ENCODE data around the gene GCH1. TPM values are rescaled to one million over a fixed set of nuclear protein-coding genes. Genes with fewer than 3 reads are reported as not detected.
"Not testable (repeated sequence)": the region's sequence is repeated elsewhere in the genome, so short reads cannot be mapped to it uniquely, and the experiment has no call there.

GCH1 gene
- total and polyA plus RNA-seq, 4 experiments from 2014 or later: 28.4 to 31.9 (median 30.5) TPM

DNA sequence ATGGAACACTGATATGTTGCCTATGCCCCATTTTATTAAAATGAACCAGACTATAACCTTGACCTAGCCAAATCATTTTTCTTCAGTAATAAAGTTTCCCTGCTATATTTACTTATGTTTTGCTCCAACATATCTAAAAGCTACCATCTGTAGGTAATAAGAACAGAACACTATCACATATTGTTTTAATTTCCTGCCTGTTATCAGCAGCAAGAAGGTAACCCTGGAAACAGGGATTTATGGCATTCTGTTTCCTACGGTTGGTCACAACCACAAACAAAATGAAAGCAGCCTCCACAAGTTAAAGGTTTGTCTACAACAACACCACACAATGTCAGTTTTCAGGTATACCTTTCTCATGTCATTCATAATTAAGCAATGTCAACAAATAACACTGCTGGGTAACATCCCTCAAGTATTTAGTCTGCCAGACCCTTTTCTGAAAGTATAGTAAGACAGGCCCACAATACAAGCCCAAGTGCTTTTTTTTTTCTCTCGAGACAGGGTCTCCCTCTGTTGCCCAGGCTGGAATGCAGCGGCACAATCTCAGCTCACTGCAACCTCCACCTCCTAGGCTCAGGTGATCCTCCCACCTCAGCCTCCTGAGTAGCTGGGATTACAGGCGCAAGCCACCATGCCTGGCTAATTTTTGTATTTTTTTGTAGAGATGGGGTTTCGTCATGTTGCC is 25.5 kb downstream of the GCH1 start:
- ChIA-PET CTCF (ENCODE audit: partially characterized antibody) (interaction anchor here (0.8 to 1.3 kb wide), 5 partner anchors 11 to 103 kb away, joined by 3 to 4 read pairs (median 3); partner anchors contain the start of gene GCH1), POLR2A (ENCODE audit: partially characterized antibody) (interaction anchor here (0.6 kb wide), 1 partner anchor 376 kb away, joined by 3 read pairs; no protein-coding TSS in a partner anchor)
- Histone ChIP-seq H3K4me3 (ENCODE audit: low read length in 2 of 2) (no peak overlapping the region), H3K27ac (ENCODE audit: low read depth, low read length) (no peak overlapping the region), H3K4me1 (ENCODE audit: insufficient read depth, low read length) (peaks cover 29% of the 10 kb centered on the region), H3K9me3 (ENCODE audit: control insufficient read depth in 1 of 2, low read length in 2 of 2) (no peaks in the 10 kb centered on the region), H3K36me3 (ENCODE audit: insufficient read depth, low read length) (no peaks in the 10 kb centered on the region), H3K27me3 (ENCODE audit: insufficient read depth, low read length) (no peaks in the 10 kb centered on the region)
- peak overlapping the region in 6 of 7 donors; percentile 1 to 77 (median 34) for H3K27ac Mint-ChIP-seq
- no peaks in the 10 kb centered on the region for H3K9me3 Mint-ChIP-seq
- peaks cover 6 to 7% of the 10 kb centered on the region in 2 donors for H3K36me3 Mint-ChIP-seq
- no peak for DNase-seq
- H3K27me3 Mint-ChIP-seq: no peaks in the 10 kb centered on the region
- peaks cover 31 to 66% (median 40%) of the 10 kb centered on the region in 4 donors for H3K4me1 Mint-ChIP-seq
- intact Hi-C loops (cut with micrococcal nuclease): no loop called here
- H3K4me3 Mint-ChIP-seq: peak overlapping the region in 1 of 8 donors; percentile 40

DNA sequence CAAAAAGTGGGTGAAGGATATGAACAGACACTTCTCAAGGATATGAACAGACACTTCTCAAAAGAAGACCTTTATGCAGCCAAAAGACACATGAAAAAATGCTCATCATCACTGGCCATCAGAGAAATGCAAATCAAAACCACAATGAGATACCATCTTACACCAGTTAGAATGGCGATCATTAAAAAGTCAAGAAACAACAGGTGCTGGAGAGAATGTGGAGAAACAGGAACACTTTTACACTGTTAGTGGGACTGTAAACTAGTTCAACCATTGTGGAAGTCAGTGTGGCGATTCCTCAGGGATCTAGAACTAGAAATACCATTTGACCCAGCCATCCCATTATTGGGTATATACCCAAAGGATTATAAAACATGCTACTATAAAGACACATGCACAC is 27.0 kb downstream of the GCH1 start:
- H3K4me1 ChIP-seq (ENCODE audit: insufficient read depth, low read length): peaks cover 22% of the 10 kb centered on the region
- H3K27ac ChIP-seq (ENCODE audit: low read depth, low read length); H3K36me3 Mint-ChIP-seq; intact Hi-C loops (cut with micrococcal nuclease); POLR2A ChIA-PET (ENCODE audit: partially characterized antibody); H3K27me3 ChIP-seq (ENCODE audit: insufficient read depth, low read length); H3K27me3 Mint-ChIP-seq; H3K36me3 ChIP-seq (ENCODE audit: insufficient read depth, low read length); H3K4me3 ChIP-seq (ENCODE audit: low read length in 2 of 2); CTCF ChIA-PET (ENCODE audit: partially characterized antibody); H3K4me3 Mint-ChIP-seq; DNase-seq; H3K9me3 Mint-ChIP-seq; H3K9me3 ChIP-seq (ENCODE audit: control insufficient read depth in 1 of 2, low read length in 2 of 2): not testable (repeated sequence)
- H3K27ac Mint-ChIP-seq: peak overlapping the region in 1 of 7 donors; percentile 47
- peaks cover 28 to 63% (median 42%) of the 10 kb centered on the region in 4 donors for H3K4me1 Mint-ChIP-seq

- CTCF ChIA-PET (ENCODE audit: partially characterized antibody): not testable (repeated sequence)
Measured at GRCh38 chr14:54870154-54871090, 32.2 kb downstream of the GCH1 start.

GRCh38 chr14:54867011-54867410 is 35.6 kb downstream of the GCH1 start:
- no peaks in the 10 kb centered on the region for H3K9me3 Mint-ChIP-seq
- CTCF ChIA-PET (ENCODE audit: partially characterized antibody): interaction anchor here (1.1 to 3.0 kb wide), 2 partner anchors 37 to 93 kb away, joined by 3 to 8 read pairs; no protein-coding TSS in a partner anchor
- peak overlapping the region in 1 of 7 donors; percentile 13 for H3K27ac Mint-ChIP-seq

More at GRCh38 chr14:54870154-54871090, 32.2 kb downstream of the GCH1 start:
- H3K27me3 ChIP-seq (ENCODE audit: insufficient read depth, low read length); intact Hi-C loops (cut with micrococcal nuclease); H3K9me3 ChIP-seq (ENCODE audit: control insufficient read depth in 1 of 2, low read length in 2 of 2); H3K9me3 Mint-ChIP-seq; H3K36me3 ChIP-seq (ENCODE audit: insufficient read depth, low read length); H3K36me3 Mint-ChIP-seq; POLR2A ChIA-PET (ENCODE audit: partially characterized antibody); H3K4me3 ChIP-seq (ENCODE audit: low read length in 2 of 2); H3K27ac ChIP-seq (ENCODE audit: low read depth, low read length); H3K27me3 Mint-ChIP-seq: not testable (repeated sequence)
- Mint-ChIP-seq H3K4me1 (peaks cover 28 to 68% (median 47%) of the 10 kb centered on the region in 4 donors), H3K4me3 (peak overlapping the region; percentile 57 to 77 (median 74)), H3K27ac (peak overlapping the region in 6 of 7 donors; percentile 18 to 87 (median 66))
- peak in 4 of 5 donors; percentile 7 to 44 (median 32) for DNase-seq
- H3K4me1 ChIP-seq (ENCODE audit: insufficient read depth, low read length): peaks cover 10% of the 10 kb centered on the region

GRCh38 chr14:54866588-54866987 is 36.0 kb downstream of the GCH1 start:
- H3K4me3 ChIP-seq (ENCODE audit: low read length in 2 of 2): no peak overlapping the region
- no peaks in the 10 kb centered on the region for H3K27me3 Mint-ChIP-seq
- no peak overlapping the region for H3K27ac ChIP-seq (ENCODE audit: low read depth, low read length)
- peak overlapping the region in 2 of 7 donors; percentile 26 to 38 for H3K27ac Mint-ChIP-seq
- ChIA-PET POLR2A (ENCODE audit: partially characterized antibody) (no interaction called here), CTCF (ENCODE audit: partially characterized antibody) (interaction anchor here (0.8 to 3.0 kb wide), 4 partner anchors 9 to 93 kb away, joined by 3 to 8 read pairs (median 4); no protein-coding TSS in a partner anchor)
- peaks cover 10% of the 10 kb centered on the region for H3K4me1 ChIP-seq (ENCODE audit: insufficient read depth, low read length)
- H3K36me3 ChIP-seq (ENCODE audit: insufficient read depth, low read length): peaks cover 6% of the 10 kb centered on the region
- H3K9me3 ChIP-seq (ENCODE audit: control insufficient read depth in 1 of 2, low read length in 2 of 2): no peaks in the 10 kb centered on the region
- intact Hi-C loops (cut with micrococcal nuclease): no loop called here
- H3K4me3 Mint-ChIP-seq: no peak overlapping the region
- H3K9me3 Mint-ChIP-seq: no peaks in the 10 kb centered on the region
- DNase-seq: no peak
- no peaks in the 10 kb centered on the region for H3K27me3 ChIP-seq (ENCODE audit: insufficient read depth, low read length)
- peaks cover 5 to 17% of the 10 kb centered on the region in 2 donors for H3K36me3 Mint-ChIP-seq
- H3K4me1 Mint-ChIP-seq: peaks cover 19 to 47% (median 33%) of the 10 kb centered on the region in 4 donors

More at GRCh38 chr14:54867011-54867410, 35.6 kb downstream of the GCH1 start:
- Histone ChIP-seq H3K36me3 (ENCODE audit: insufficient read depth, low read length) (peaks cover 6% of the 10 kb centered on the region), H3K4me3 (ENCODE audit: low read length in 2 of 2) (no peak overlapping the region), H3K4me1 (ENCODE audit: insufficient read depth, low read length) (peaks cover 10% of the 10 kb centered on the region), H3K27me3 (ENCODE audit: insufficient read depth, low read length) (no peaks in the 10 kb centered on the region), H3K9me3 (ENCODE audit: control insufficient read depth in 1 of 2, low read length in 2 of 2) (no peaks in the 10 kb centered on the region), H3K27ac (ENCODE audit: low read depth, low read length) (no peak overlapping the region)
- H3K36me3 Mint-ChIP-seq: peaks cover 5 to 17% of the 10 kb centered on the region in 2 donors
- POLR2A ChIA-PET (ENCODE audit: partially characterized antibody): no interaction called here
- peaks cover 19 to 47% (median 35%) of the 10 kb centered on the region in 4 donors for H3K4me1 Mint-ChIP-seq
- no peak overlapping the region for H3K4me3 Mint-ChIP-seq
- intact Hi-C loops (cut with micrococcal nuclease): no loop called here
- no peaks in the 10 kb centered on the region for H3K27me3 Mint-ChIP-seq
- no peak for DNase-seq

DNA sequence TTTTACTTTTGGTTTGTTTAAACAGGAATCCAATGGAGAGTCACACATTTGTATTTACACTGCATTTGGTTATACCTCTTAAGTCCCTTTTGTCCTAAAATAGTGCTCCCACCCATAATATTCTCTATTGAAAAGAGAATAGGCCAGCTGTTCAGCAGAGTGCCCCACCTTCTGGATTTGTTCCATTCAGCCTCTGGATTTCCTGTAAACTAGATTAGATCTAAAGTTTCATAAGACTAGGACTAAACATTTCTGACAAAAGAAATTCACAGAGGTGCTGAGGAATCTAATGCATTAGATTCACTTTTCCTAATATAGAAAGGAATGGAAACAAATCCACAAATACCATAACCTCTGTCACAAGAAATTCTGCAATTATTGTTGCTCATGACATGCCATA is 38.1 kb downstream of the GCH1 start:
- Histone ChIP-seq H3K27me3 (ENCODE audit: insufficient read depth, low read length) (no peaks in the 10 kb centered on the region), H3K27ac (ENCODE audit: low read depth, low read length) (no peak overlapping the region), H3K9me3 (ENCODE audit: control insufficient read depth in 1 of 2, low read length in 2 of 2) (no peaks in the 10 kb centered on the region), H3K4me3 (ENCODE audit: low read length in 2 of 2) (no peak overlapping the region), H3K36me3 (ENCODE audit: insufficient read depth, low read length) (peaks cover 14% of the 10 kb centered on the region), H3K4me1 (ENCODE audit: insufficient read depth, low read length) (peaks cover 6% of the 10 kb centered on the region)
- H3K27ac Mint-ChIP-seq: peak overlapping the region in 1 of 7 donors; percentile 46
- no peaks in the 10 kb centered on the region for H3K9me3 Mint-ChIP-seq
- peaks cover 6 to 25% of the 10 kb centered on the region in 2 donors for H3K36me3 Mint-ChIP-seq
- CTCF ChIA-PET (ENCODE audit: partially characterized antibody): no interaction called here
- no peak for DNase-seq
- POLR2A ChIA-PET (ENCODE audit: partially characterized antibody): no interaction called here
- no peaks in the 10 kb centered on the region for H3K27me3 Mint-ChIP-seq
- intact Hi-C loops (cut with micrococcal nuclease): no loop called here
- no peak overlapping the region for H3K4me3 Mint-ChIP-seq
- H3K4me1 Mint-ChIP-seq: peaks cover 12 to 26% (median 18%) of the 10 kb centered on the region in 4 donors

DNA sequence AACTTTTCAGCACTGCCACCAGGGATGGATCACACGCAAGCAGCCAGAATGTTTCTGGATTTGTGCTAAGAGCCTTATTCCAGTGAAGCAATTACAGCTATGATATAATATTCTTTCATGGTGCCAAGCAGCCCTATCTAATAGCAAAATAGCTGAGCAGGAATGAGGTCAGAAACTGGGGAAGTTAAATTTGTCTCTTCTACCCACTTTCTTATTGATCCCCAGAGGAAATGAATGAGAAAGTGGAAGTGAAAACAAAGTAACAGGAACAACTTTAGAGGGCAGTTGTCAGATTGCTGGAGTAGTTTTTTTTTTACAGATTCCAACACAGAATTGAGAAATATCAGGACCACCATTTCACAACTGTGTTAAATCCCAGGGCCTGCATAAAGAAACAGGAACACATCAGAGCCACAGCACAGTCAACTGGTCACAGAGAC is 44.8 kb downstream of the GCH1 start:
- Mint-ChIP-seq H3K27me3 (no peaks in the 10 kb centered on the region), H3K9me3 (no peaks in the 10 kb centered on the region), H3K36me3 (peaks cover 28 to 50% of the 10 kb centered on the region in 2 donors), H3K4me1 (peaks cover 14 to 33% (median 23%) of the 10 kb centered on the region in 4 donors), H3K27ac (no peak overlapping the region), H3K4me3 (no peak overlapping the region)
- H3K27me3 ChIP-seq (ENCODE audit: insufficient read depth, low read length): no peaks in the 10 kb centered on the region
- CTCF ChIA-PET (ENCODE audit: partially characterized antibody): interaction anchor here (2.2 kb wide), 1 partner anchor 8 kb away, joined by 4 read pairs; no protein-coding TSS in a partner anchor
- H3K36me3 ChIP-seq (ENCODE audit: insufficient read depth, low read length): peaks cover 18% of the 10 kb centered on the region
- POLR2A ChIA-PET (ENCODE audit: partially characterized antibody): no interaction called here
- H3K9me3 ChIP-seq (ENCODE audit: control insufficient read depth in 1 of 2, low read length in 2 of 2): no peaks in the 10 kb centered on the region
- intact Hi-C loops (cut with micrococcal nuclease): no loop called here
- H3K27ac ChIP-seq (ENCODE audit: low read depth, low read length): no peak overlapping the region
- H3K4me3 ChIP-seq (ENCODE audit: low read length in 2 of 2): no peak overlapping the region
- no peak for DNase-seq
- peaks cover 11% of the 10 kb centered on the region for H3K4me1 ChIP-seq (ENCODE audit: insufficient read depth, low read length)

Data from CD4-positive, alpha-beta memory T cell (primary cell).